A549 (cell line): ENCODE measurements around the gene AAMP. TPM values are rescaled to one million over a fixed set of nuclear protein-coding genes. Genes with fewer than 3 reads are reported as not detected.

Source experiments
- ATAC-seq, 2 experiments: fragments of 200-7000 bp in 1 of 2; fragments of >200 bp in 1 of 2; cut with Nextera tagmentation in 1 of 2; cut with Tn5 transposase in 1 of 2; 3 replicates each; pipeline versions ENCODE4 v1.8.0 to v1.9.1; 2018 to 2020; ENCODE audit warnings: mild to moderate bottlenecking in 1 of 2, moderate library complexity in 1 of 2
- CTCF ChIA-PET: fragments of 300-600 bp; sonication (Branson Sonifier 250); formaldehyde crosslinking; extraction: SDS; loops from one replicate; lab custom pipeline; 2021; ENCODE audit warnings: antibody characterized with exemption, inconsistent platforms; lab: Yijun Ruan, JAX
- POLR2A ChIA-PET: fragments of 350-600 bp; formaldehyde crosslinking; extraction: SDS; loops from one replicate; lab custom pipeline; 2021; ENCODE audit warnings: antibody characterized with exemption, inconsistent platforms; lab: Yijun Ruan, JAX
- DNase-seq, 2 experiments: peaks; one replicate each; pipeline versions ENCODE4 v3.0.0 to v3.0.0-alpha.2; 2011 to 2016; ENCODE audit warnings: low read depth in 1 of 2, low spot score in 1 of 2
- FAIRE-seq: peaks from 2 replicates; lab custom pipeline; 2011; peaks lifted over from hg19 to GRCh38; lab: Jason Lieb, UNC
- H3K27ac ChIP-seq, 2 experiments: fragments of >200 bp; sonication (Bioruptor Twin); formaldehyde crosslinking; 3 replicates each; pipeline ENCODE4 v1.5.1; 2016 to 2017
- H3K4me1 ChIP-seq: fragments of >200 bp; sonication (Bioruptor Twin); formaldehyde crosslinking; 3 replicates; pipeline ENCODE4 v1.6.1; 2016
- H3K4me2 ChIP-seq: fragments of >200 bp; sonication (Bioruptor Twin); formaldehyde crosslinking; 3 replicates; pipeline ENCODE4 v1.6.1; 2016
- H3K4me3 ChIP-seq: fragments of >200 bp; sonication (Bioruptor Twin); formaldehyde crosslinking; 3 replicates; pipeline ENCODE4 v1.5.1; 2016
- H3K9me3 ChIP-seq: fragments of >200 bp; sonication (Bioruptor Twin); formaldehyde crosslinking; 3 replicates; pipeline ENCODE4 v1.6.1; 2016
- E2F6 ChIP-seq: IDR thresholded peaks from 2 replicates; pipeline ENCODE4 v1.6.1; 2012; ENCODE audit warnings: low read depth, borderline replicate concordance
- EHF ChIP-seq: fragments of 250-450 bp; sonication (Bioruptor Pico); IDR thresholded peaks from 2 replicates; pipeline ENCODE4 v1.5.0; 2020; ENCODE audit warnings: mild to moderate bottlenecking
- ESRRA ChIP-seq: fragments of 150-350 bp; IDR thresholded peaks from 2 replicates; pipeline ENCODE4 v1.6.1; 2014; ENCODE audit warnings: mild to moderate bottlenecking, low read length, borderline replicate concordance
- JUN ChIP-seq, 2 experiments: fragments of >200 bp; sonication (Bioruptor Twin); formaldehyde crosslinking; IDR thresholded peaks; 2 replicates in 1 of 2; 3 replicates in 1 of 2; pipeline ENCODE4 v1.6.1; 2016 to 2017
- RNF2 ChIP-seq: fragments of 200-600 bp; sonication (generic); IDR thresholded peaks from 2 replicates; pipeline ENCODE4 v1.6.1; 2016; ENCODE audit warnings: low read depth, mild to moderate bottlenecking, antibody characterized with exemption, moderate library complexity, borderline replicate concordance
- ZFP36 ChIP-seq: fragments of 450-650 bp; IDR thresholded peaks from 2 replicates; pipeline ENCODE4 v1.6.1; 2014; ENCODE audit warnings: borderline replicate concordance; ENCODE audit not compliant: partially characterized antibody
- WGBS: methylation state at CpG from one replicate; pipeline ENCODE4 v1.1.6; 2017; ENCODE audit errors: missing lambda C conversion rate; 5-methylcytosine and 5-hydroxymethylcytosine counted together
- polyA plus RNA-seq, 4 experiments: library from polyadenylated mRNA; depleted of rRNA in 3 of 4; stranded (reverse); fragments of >200 nt; fragmentation: RNase III in 1 of 4; extraction: RNeasy Plus Mini Kit Qiagen cat#74134 plus additional on column Dnase treatment in 1 of 4; gene quantifications; 2 replicates in 3 of 4; 3 replicates in 1 of 4; pipeline ENCODE4 v1.2.3, GENCODE V29; 2011 to 2017
- TF ChIP-seq, protein P1 (sequence below): fragments of 200-600 bp; sonication (generic); IDR thresholded peaks from 2 replicates; pipeline ENCODE4 v1.6.1; 2016; ENCODE audit warnings: antibody characterized with exemption, mild to moderate bottlenecking, moderate library complexity

AAMP gene
- polyA plus RNA-seq, 2 of the 4 experiments (the other 2 are of a cell fraction): 82.0 to 173 TPM

- TF ChIP-seq, protein P1, sequence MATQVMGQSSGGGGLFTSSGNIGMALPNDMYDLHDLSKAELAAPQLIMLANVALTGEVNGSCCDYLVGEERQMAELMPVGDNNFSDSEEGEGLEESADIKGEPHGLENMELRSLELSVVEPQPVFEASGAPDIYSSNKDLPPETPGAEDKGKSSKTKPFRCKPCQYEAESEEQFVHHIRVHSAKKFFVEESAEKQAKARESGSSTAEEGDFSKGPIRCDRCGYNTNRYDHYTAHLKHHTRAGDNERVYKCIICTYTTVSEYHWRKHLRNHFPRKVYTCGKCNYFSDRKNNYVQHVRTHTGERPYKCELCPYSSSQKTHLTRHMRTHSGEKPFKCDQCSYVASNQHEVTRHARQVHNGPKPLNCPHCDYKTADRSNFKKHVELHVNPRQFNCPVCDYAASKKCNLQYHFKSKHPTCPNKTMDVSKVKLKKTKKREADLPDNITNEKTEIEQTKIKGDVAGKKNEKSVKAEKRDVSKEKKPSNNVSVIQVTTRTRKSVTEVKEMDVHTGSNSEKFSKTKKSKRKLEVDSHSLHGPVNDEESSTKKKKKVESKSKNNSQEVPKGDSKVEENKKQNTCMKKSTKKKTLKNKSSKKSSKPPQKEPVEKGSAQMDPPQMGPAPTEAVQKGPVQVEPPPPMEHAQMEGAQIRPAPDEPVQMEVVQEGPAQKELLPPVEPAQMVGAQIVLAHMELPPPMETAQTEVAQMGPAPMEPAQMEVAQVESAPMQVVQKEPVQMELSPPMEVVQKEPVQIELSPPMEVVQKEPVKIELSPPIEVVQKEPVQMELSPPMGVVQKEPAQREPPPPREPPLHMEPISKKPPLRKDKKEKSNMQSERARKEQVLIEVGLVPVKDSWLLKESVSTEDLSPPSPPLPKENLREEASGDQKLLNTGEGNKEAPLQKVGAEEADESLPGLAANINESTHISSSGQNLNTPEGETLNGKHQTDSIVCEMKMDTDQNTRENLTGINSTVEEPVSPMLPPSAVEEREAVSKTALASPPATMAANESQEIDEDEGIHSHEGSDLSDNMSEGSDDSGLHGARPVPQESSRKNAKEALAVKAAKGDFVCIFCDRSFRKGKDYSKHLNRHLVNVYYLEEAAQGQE: no peak
- no peak for TF ChIP-seq EHF (CRISPR knock-in tag)
- peak; percentile 53 to 80; a peak in 3 of 5 replicates for TF ChIP-seq JUN (IDR thresholded peaks at IDR 0.05)
- TF ChIP-seq E2F6: peak; percentile 41; the same call in 1 of the 2 replicates
- TF ChIP-seq, all 56 proteins: peak for 6
Measured at GRCh38 chr2:218216674-218217359, 53.1 kb downstream of the AAMP start, which contains the start of gene ARPC2 (continued).

GRCh38 chr2:218216336-218216673 is 53.6 kb downstream of the AAMP start:
- peaks cover 29% of the 10 kb centered on the region for H3K4me1 ChIP-seq
- WGBS: 83% methylated on average over 9 of the region's 9 CpGs
- H3K27ac ChIP-seq: peak overlapping the region; percentile 92 to 99
- DNase-seq: no peak
- TF ChIP-seq RNF2 (no peak), ZFP36 (no peak), ESRRA (no peak)
- H3K4me2 ChIP-seq: peak overlapping the region; percentile 88
- CTCF ChIA-PET: interaction anchor here (0.6 to 0.8 kb wide), 2 partner anchors 31 to 723 kb away, joined by 3 to 4 read pairs; no protein-coding TSS in a partner anchor
- ATAC-seq: no peak
- FAIRE-seq: no peak
- no peaks in the 10 kb centered on the region for H3K9me3 ChIP-seq
- H3K4me3 ChIP-seq: peak overlapping the region; percentile 90
- POLR2A ChIA-PET: interaction anchor here (0.7 to 1.0 kb wide), 3 partner anchors 15 to 71 kb away, joined by 3 to 6 read pairs (median 4); partner anchors contain the start of genes AAMP and PNKD

Other genes starting within 250 kb of the AAMP start
- gene RUFY4, start 200.9 kb downstream of the AAMP start, polyA plus RNA-seq (2011; rRNA removed): 0.04 TPM in 1 of 2 replicates, not detected in the other
- not detected in 3 replicates for gene RUFY4, start 200.9 kb downstream of the AAMP start, polyA plus RNA-seq (2017; fragmentation: RNase III; extraction: RNeasy Plus Mini Kit Qiagen cat#74134 plus additional on column Dnase treatment)
- gene CXCR2, start 144.1 kb downstream of the AAMP start, polyA plus RNA-seq (2011; rRNA removed): 0.08 TPM in 1 of 2 replicates, not detected in the other
- gene CXCR2, start 144.1 kb downstream of the AAMP start, polyA plus RNA-seq (2017; fragmentation: RNase III; extraction: RNeasy Plus Mini Kit Qiagen cat#74134 plus additional on column Dnase treatment): not detected in 3 replicates
- not detected in 2 replicates for gene CXCR1, start 103.2 kb downstream of the AAMP start, polyA plus RNA-seq (2011; rRNA removed)
- not detected in 3 replicates for gene CXCR1, start 103.2 kb downstream of the AAMP start, polyA plus RNA-seq (2017; fragmentation: RNase III; extraction: RNeasy Plus Mini Kit Qiagen cat#74134 plus additional on column Dnase treatment)
- gene ARPC2, start 52.9 kb downstream of the AAMP start, polyA plus RNA-seq (2011; rRNA removed): 279 and 374 TPM in 2 replicates
- 263 to 283 TPM (median 273 TPM) in 3 replicates for gene ARPC2, start 52.9 kb downstream of the AAMP start, polyA plus RNA-seq (2017; fragmentation: RNase III; extraction: RNeasy Plus Mini Kit Qiagen cat#74134 plus additional on column Dnase treatment)
- 0.05 and 0.06 TPM in 2 replicates for gene GPBAR1, start 9.1 kb downstream of the AAMP start, polyA plus RNA-seq (2011; rRNA removed)
- gene GPBAR1, start 9.1 kb downstream of the AAMP start, polyA plus RNA-seq (2017; fragmentation: RNase III; extraction: RNeasy Plus Mini Kit Qiagen cat#74134 plus additional on column Dnase treatment): 0.12 to 0.16 TPM (median 0.13 TPM) in 3 replicates
- gene PNKD, start 382 bp upstream of the AAMP start, polyA plus RNA-seq (2011; rRNA removed): 46.2 and 52.6 TPM in 2 replicates
- gene PNKD, start 382 bp upstream of the AAMP start, polyA plus RNA-seq (2017; fragmentation: RNase III; extraction: RNeasy Plus Mini Kit Qiagen cat#74134 plus additional on column Dnase treatment): 47.2 to 51.7 TPM (median 51.6 TPM) in 3 replicates
- gene TMBIM1, start 22.4 kb upstream of the AAMP start, polyA plus RNA-seq (2011; rRNA removed): 61.4 and 91.5 TPM in 2 replicates
- 66.6 to 72.1 TPM (median 70.4 TPM) in 3 replicates for gene TMBIM1, start 22.4 kb upstream of the AAMP start, polyA plus RNA-seq (2017; fragmentation: RNase III; extraction: RNeasy Plus Mini Kit Qiagen cat#74134 plus additional on column Dnase treatment)
- gene CATIP, start 86.7 kb upstream of the AAMP start, polyA plus RNA-seq (2011; rRNA removed): 0.17 and 0.41 TPM in 2 replicates
- gene CATIP, start 86.7 kb upstream of the AAMP start, polyA plus RNA-seq (2017; fragmentation: RNase III; extraction: RNeasy Plus Mini Kit Qiagen cat#74134 plus additional on column Dnase treatment): 0.09 to 0.15 TPM in 2 of 3 replicates, not detected in the other
- gene SLC11A1, start 112.1 kb upstream of the AAMP start, polyA plus RNA-seq (2011; rRNA removed): 0.36 and 0.52 TPM in 2 replicates
- gene SLC11A1, start 112.1 kb upstream of the AAMP start, polyA plus RNA-seq (2017; fragmentation: RNase III; extraction: RNeasy Plus Mini Kit Qiagen cat#74134 plus additional on column Dnase treatment): 0.11 to 0.18 TPM (median 0.14 TPM) in 3 replicates
- 50.3 and 64.3 TPM in 2 replicates for gene CTDSP1, start 129.7 kb upstream of the AAMP start, polyA plus RNA-seq (2011; rRNA removed)
- 34.6 to 42.8 TPM (median 39.5 TPM) in 3 replicates for gene CTDSP1, start 129.7 kb upstream of the AAMP start, polyA plus RNA-seq (2017; fragmentation: RNase III; extraction: RNeasy Plus Mini Kit Qiagen cat#74134 plus additional on column Dnase treatment)
- gene VIL1, start 149.0 kb upstream of the AAMP start, polyA plus RNA-seq (2011; rRNA removed): 2.3 and 3.7 TPM in 2 replicates
- gene VIL1, start 149.0 kb upstream of the AAMP start, polyA plus RNA-seq (2017; fragmentation: RNase III; extraction: RNeasy Plus Mini Kit Qiagen cat#74134 plus additional on column Dnase treatment): 1.2 to 1.9 TPM (median 1.9 TPM) in 3 replicates